HG03175 (cell line): ENCODE results near the gene MRPL21.

Experiments
- ATAC-seq: cut with Tn5 transposase; IDR thresholded peaks from one replicate; pipeline ENCODE4 v1.9.1; 2021; ENCODE audit warnings: mild to moderate bottlenecking, moderate library complexity; ENCODE audit not compliant: unreplicated experiment

The MRPL21 gene

GRCh38 chr11:68935516-68936357 lies 32.1 kb upstream of the MRPL21 start:
- no peak for ATAC-seq

DNA sequence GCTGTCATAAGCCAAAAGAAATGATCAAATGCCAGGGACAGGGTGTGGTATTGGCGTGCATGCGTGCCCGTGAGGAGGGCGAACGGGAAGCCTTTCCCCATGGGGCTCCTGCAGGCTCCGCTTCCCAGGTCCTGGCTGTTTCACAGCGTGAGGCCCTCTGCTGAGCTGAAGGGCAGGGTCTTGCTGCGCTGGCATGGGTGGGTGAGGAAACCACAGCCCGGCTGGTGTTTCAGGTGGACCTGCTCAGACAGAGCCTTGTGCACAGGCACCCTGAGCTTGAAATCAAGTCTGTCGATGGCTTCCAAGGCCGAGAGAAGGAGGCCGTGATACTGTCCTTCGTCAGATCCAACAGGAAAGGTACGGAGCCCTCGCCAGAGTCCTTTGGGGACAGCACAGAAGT lies 31.4 kb upstream of the MRPL21 start:
- no peak for ATAC-seq

DNA sequence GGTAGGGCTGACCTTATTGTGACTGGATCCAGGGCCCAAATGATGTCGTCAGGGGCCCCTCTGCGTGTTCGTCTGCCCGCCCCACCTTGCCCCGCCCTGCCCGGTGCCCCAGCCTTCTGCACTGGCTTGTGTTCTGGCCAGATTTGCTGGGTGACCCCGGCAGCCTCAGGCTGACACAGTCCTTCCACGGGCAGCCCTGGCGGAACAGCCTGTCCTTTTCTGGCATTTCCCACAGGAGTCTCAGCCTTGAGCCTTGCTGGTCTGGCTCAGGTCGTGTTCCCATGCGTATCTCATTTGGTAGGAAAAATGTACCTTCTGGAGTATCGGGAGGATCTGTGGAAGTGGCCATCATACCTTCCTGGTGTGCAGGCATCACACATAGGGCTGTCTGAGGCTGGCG lies 31.0 kb upstream of the MRPL21 start:
- ATAC-seq: no peak

DNA sequence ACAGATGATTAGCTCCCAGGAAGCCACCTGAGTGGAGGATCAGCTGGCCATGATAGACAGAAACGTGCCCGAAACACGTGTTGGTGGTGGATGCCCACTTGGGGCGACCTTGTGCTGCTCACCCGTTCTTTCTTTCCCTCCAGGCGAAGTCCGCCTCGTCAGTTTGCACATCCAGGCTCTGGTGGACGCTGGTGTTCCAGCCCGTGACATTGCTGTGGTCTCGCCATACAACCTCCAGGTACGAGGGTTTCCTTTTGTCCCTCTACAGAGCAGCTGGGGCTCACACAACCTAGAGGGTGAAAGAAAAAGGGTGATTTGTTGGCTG lies 30.7 kb upstream of the MRPL21 start:
- no peak for ATAC-seq

- ATAC-seq: no peak
Observed at GRCh38 chr11:68933605-68934320, 30.1 kb upstream of the MRPL21 start.

DNA sequence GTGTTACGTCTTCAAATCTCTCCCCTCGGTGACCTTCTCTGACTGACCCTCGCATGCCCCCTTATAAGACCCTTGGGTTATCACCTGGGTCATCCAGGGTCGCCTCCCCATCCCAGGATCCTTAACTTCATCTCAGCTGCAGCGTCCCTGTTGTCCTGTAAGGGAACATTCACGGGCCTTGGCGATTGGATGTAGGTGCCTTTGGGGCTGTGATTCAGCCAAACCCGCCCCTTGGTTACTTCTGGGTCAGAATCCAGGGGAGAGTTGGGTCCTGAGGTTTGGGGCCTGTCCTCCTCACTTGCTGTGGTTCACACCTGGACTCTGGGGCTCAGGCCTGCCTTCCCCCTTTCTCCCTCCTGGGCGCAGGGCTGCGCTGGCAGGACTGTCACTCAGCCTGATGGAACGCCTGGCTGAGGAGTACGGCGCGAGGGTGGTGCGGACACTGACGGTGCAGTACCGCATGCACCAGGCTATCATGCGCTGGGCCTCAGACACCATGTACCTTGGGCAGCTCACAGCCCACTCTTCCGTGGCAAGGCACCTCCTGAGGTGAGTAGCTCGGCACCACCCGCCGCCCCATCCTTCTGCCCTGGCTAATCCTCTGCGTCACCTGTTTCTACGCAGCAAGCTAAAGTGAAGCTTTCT lies 29.4 kb upstream of the MRPL21 start:
- ATAC-seq: no peak

DNA sequence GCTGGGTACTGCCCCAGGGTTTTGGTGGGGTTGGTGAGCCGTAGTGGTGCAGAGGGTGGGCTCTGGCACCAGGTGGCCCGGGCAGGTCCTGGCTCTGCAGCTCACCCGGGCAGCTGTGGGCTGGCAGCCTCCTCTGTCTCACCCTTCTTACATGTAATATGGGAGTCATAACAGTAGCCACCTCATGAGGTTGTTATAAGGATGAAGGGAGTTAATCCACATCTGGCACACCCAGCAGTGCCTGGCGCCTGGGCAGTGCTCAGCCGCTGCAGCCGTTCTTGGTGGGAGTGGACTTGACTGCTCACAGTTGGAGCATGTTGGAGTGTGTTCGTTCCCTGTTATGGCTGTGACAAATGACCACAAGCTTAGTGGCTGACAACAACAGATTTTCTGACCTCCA lies 28.7 kb upstream of the MRPL21 start:
- no peak for ATAC-seq

- no peak for ATAC-seq
Observed at GRCh38 chr11:68931911-68932310, 28.3 kb upstream of the MRPL21 start.

- ATAC-seq: no peak
Observed at GRCh38 chr11:68930991-68931855, 27.6 kb upstream of the MRPL21 start.

GRCh38 chr11:68929706-68930570 lies 26.3 kb upstream of the MRPL21 start:
- ATAC-seq: no peak

- no peak for ATAC-seq
Observed at GRCh38 chr11:68929135-68929534, 25.5 kb upstream of the MRPL21 start.

GRCh38 chr11:68928136-68928880 lies 24.7 kb upstream of the MRPL21 start:
- no peak for ATAC-seq

DNA sequence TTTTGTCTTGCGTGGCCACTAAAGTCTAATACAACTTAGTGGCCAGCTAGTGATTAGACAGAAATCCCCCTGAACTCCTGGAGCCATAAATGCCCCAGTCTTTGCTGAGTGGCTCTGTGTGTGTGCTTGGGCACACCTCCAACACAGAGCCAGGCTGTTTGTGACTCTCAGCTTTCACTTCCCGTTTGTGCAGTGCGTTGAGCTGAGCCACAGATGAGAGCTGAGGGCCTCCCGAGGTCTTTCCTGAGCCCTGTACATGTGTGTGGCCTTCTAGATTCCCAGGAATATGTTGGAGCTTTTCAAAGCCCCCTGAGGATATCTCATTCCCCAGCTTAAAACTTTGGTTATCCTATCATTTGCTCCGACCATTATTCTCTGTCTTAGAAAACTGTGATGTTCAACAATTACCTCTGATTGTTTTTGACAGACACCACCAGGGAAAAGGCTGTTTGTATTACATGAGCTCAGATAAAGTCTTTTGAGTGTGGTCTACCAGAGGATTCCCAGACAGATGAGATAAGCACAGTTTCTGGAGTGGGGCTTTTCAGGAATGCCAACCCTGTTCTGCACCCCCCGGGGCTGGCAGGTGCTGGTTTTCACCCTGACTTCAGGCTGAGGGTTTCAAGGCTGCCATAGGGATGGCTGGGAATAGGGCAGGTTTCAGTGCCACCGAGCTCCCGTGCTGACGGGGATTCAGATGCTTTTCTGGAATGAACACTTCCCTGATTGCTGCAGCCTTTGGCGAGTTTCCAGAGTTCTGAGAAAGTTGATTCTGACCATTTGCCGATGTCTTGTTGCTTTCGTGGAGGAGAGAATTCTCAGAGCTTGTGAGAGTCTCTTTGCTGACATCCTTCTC lies 23.9 kb upstream of the MRPL21 start:
- ATAC-seq: no peak

GRCh38 chr11:68925611-68926010 lies 22.0 kb upstream of the MRPL21 start:
- no peak for ATAC-seq

DNA sequence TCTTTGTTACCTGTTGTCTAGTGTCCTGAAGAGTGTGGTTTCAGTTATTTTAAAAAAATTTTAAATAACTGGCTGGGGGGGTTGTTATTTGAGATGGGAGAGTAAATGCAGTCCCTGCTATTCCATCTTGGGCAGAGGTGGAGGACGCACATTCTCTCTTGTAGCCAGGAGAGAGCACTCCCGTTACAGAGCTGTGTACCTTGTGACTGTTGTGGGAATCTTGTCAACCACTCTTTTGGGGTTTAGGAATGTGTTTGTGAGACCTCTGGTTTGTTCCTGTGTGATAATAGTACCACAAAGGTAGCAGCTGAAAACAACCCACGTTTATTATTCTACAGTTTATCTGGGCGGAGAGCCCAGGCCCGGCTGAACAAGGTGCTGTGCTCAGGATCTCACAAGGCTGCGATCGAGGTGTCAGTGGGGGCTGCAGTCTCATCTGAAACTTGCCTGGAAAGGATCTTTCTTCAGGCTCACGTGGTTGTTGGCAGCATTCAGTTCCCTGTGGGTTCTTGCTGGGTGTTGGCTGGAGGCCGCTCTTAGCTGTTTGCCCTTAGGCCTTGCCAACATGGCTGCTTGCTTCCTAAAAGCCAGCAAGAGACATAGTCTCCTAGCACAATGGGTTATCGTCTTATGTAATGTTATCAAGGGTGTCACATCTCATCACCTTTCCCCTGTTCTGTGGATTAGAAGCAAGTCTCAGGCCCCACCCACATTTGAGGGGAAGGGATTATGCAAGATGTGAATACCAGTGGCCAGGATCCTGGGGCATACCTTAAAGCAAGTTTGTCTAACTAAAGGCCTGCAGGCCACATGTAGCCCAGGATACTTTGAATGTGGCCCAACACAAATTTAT lies 20.7 kb upstream of the MRPL21 start:
- no peak for ATAC-seq

DNA sequence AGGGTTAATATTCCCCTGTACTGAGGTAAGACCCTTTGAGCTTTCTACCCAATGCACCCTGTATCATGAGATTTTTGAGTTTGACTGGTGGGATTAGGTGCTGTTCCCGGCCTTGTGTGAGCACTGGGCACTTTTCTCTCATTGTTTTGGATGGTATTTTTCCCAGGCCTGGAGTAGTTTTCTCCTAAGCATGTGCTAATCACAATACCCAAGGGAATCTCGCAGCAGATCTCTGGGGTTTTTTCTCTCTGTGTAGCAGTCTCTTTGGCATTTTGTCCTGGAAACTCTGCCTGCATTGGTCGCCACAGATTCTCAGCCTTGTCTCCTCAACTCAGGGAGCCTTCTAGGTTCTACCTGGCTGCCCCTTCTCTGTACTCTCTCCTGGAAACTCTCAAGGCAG lies 20.0 kb upstream of the MRPL21 start:
- ATAC-seq: no peak

GRCh38 chr11:68916439-68916838 lies 12.8 kb upstream of the MRPL21 start:
- no peak for ATAC-seq

GRCh38 chr11:68914761-68915160 lies 11.1 kb upstream of the MRPL21 start:
- ATAC-seq: no peak
